Activated gamma-delta T cell treated with anti-CD3 and anti-CD28 coated beads, Interleukin-2, amount 50 U/mL, for 16 hours (primary cell): ENCODE results near the gene TNIK.
"Not testable (repeated sequence)": the region's sequence is repeated elsewhere in the genome, so short reads cannot be mapped to it uniquely, and the experiment has no call there.

Experiments used
- DNase-seq: peaks from one replicate; pipeline ENCODE4 v3.0.0-alpha.2; 2020; ENCODE audit warnings: low read depth

Gene TNIK

GRCh38 chr3:171307046-171307585 is 153.1 kb downstream of the TNIK start:
- no peak for DNase-seq

DNA sequence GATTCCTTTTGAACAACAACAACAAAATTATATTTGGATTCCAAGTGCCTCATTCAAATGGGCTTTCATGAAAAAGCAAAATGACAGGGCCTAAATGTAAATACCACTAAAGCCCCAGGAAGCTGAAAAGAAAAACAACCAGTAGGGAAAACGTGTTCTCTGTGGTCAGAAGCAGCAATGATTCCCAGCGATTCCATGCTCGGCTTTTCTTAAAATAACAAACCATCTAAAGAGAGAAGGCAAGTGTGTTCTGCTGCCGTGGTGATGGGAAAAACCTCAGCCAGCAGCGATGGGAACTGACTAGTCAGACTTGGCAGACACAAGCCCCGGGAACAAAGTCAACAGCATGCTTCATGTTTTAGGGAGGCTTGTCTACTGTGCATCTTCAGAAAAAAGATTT is 153.6 kb downstream of the TNIK start:
- DNase-seq, result no peak

DNA sequence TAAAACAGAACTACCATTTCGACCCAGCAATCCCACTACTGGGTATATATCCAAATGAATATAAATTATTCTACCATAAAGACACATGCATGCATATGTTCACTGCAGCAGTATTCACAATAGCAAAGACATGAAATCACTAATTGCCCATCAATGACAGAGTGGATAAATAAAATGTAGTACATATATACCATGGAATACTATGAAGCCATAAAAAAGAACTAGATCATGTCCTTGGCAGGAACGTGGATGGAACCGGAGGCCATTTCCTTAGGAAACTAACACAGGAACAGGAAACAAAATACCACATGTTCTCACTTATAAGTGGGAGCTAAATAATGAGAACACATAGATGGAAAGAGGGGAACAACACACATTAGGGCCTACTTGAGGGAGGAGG is 154.4 kb downstream of the TNIK start:
- not testable (repeated sequence) for DNase-seq

DNA sequence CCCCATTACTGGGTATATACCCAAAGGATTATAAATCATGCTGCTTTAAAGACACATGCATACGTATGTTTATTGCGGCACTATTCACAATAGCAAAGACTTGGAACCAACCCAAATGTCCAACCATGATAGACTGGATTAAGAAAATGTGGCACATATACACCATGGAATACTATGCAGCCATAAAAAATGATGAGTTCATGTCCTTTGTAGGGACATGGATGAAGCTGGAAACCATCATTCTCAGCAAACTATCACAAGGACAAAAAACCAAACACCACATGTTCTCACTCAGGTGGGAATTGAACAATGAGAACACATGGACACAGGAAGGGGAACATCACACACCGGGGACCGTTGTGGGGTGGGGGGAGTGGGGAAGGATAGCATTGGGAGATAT is 155.7 kb downstream of the TNIK start:
- not testable (repeated sequence) for DNase-seq

- not testable (repeated sequence) for DNase-seq
Observed at GRCh38 chr3:171304017-171304416, 156.2 kb downstream of the TNIK start.

DNA sequence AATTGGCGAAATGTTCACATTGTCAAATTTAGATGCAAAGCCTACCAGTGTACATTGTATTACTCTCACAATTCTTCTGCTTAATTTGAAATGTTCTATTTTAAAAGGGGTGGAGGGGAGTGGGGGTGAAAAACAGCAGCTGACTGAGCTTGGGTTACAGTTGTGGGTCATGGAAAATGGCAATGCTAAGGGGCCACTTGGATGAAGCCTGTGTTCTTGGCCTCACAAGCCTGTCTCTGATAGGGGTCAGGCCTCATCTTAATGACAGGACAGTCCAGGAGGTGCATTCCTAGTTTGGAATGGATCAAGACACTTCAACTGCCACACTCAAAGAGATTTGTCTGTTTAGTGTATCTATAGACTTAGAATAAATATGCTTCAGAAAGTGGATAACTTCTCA is 158.2 kb downstream of the TNIK start:
- no peak for DNase-seq

- DNase-seq, result no peak
Observed at GRCh38 chr3:171301002-171301401, 159.2 kb downstream of the TNIK start.

- no peak for DNase-seq
Observed at GRCh38 chr3:171297951-171298350, 162.3 kb downstream of the TNIK start.

DNA sequence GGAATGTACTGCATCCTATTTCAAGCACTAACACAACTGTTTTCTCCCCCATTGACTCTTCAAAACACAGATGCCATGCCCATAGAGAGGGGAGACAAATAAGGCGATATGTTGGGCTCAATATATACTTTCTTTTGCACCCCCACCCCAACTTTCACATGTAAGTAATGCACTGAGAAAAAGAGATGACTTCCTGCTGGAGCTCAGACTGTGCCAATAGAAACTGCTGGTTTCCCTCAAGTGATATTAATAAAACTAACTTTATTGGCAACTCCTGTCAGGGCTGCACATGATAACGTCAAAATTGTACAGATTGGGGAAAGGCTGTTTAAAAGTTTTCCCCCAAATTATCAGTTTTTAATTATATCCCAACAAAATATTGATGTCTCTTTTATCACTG is 163.0 kb downstream of the TNIK start:
- DNase-seq, result no peak

DNA sequence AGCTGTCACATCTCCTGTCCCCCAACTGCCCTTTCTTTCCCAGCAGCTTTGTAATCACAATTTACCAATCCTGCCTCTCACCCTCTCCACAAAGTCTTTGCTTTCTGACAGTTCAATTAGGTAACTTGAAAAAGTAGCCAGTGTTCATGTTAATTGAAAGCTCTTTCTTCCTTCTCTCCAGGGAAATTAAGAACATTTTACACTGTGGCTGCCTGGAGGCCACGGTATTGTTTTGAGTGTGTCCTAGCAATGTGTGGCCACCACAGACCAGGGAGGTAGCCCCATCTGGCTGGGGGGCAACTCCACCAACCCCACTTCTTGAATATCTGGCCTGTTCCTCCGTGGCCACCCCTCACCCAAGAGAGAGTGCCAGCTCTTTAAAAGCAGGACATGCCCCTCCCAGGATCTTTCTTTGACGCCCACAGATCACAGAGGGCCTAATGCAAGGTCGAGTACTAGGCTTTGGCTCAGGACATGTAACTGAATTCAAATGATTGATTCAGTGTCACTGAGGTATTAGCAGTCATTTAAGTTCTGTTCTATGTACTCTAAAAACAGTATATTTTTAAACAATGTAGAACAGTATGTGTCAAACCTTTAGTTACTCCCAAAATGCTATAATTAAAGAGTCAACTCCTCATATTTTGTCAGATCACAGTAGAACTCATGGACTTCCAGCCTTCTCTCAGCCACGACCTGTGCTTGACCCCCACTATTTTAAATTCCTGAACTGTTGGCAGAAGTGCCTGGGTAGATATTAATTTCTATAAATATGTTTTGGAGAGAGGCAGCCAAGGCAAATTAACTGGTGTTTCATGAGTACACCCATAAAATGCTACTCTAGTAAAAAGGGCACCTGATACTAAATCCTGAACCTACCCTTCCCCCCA is 164.5 kb downstream of the TNIK start:
- no peak for DNase-seq

- no peak for DNase-seq
Observed at GRCh38 chr3:171293142-171293782, 166.9 kb downstream of the TNIK start.

GRCh38 chr3:171290680-171291079 is 169.5 kb downstream of the TNIK start:
- DNase-seq, result no peak

GRCh38 chr3:171289291-171289690 is 170.9 kb downstream of the TNIK start:
- no peak for DNase-seq

- not testable (repeated sequence) for DNase-seq
Observed at GRCh38 chr3:171287761-171288160, 172.4 kb downstream of the TNIK start.

GRCh38 chr3:171286580-171287249 is 173.5 kb downstream of the TNIK start:
- no peak for DNase-seq

DNA sequence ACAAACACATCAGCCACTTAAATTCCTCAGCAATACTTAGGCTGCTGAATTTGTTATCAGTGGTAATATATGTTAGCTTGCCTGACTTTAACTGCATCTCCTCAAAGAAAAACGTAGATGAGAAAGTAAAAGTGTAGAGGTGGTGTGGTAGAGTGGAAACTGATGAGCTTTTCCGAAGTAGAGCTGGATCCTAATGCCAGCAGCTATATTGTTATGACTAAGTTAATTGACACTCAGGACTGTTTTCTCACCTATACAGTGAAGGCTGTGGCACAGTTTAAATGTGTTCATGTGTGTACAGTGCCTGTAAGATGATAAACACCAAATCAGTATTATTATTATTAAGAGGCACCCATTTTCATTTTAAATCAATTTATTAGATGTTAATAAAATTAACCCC is 174.9 kb downstream of the TNIK start:
- DNase-seq, result no peak

DNA sequence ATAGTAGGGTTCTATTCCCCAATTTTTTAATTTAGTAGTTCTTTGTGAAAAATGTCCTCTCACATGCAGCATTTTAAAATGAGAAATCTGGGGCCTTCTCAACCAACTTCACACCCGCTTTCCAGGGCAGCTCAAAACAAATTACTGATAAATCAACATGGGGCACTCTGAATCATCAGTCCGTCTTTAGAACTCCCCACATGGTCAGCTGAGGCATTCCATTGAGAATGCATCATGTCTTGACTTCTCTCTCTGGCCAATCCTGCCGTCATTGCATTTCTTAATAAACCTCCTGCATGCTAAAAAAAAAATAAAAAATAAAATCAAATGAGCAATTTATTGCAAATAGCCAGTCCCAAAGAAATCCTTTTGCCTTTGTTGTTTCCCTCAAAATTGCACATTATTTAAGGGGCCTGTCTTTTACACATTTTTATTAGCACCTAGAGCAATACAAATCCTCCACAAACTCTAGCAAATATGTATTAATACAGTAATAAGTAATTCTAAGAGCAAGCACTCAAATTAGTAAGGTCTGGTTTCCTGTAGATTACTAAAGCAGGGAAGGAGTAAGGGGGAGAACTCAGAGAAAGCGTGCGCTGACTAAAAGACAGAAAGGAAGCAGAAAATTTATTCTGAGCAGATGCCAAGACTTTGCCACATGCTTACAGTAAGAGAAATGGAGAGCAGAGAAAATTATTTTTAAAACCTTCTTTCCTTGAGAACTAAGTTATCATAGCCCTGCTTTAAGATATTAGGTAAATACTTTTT is 175.7 kb downstream of the TNIK start:
- no peak for DNase-seq

DNA sequence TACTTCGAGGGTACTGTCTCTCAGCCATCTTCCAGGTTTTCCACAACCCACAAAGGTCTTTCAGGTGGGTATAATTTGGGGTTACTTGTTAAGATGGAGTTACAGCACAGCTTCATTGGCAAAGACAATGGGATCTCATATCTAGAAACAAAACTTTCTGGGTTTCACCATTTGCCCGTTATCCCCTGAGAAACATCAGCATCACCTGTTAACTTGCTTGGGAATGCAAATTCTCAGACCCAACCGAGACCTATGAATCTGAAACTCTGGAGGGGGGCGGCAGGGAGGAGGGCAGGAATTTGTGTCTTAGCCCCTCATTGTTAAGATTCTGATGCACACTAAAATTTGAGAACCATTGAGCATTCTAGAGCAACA is 176.4 kb downstream of the TNIK start:
- DNase-seq, result no peak

DNA sequence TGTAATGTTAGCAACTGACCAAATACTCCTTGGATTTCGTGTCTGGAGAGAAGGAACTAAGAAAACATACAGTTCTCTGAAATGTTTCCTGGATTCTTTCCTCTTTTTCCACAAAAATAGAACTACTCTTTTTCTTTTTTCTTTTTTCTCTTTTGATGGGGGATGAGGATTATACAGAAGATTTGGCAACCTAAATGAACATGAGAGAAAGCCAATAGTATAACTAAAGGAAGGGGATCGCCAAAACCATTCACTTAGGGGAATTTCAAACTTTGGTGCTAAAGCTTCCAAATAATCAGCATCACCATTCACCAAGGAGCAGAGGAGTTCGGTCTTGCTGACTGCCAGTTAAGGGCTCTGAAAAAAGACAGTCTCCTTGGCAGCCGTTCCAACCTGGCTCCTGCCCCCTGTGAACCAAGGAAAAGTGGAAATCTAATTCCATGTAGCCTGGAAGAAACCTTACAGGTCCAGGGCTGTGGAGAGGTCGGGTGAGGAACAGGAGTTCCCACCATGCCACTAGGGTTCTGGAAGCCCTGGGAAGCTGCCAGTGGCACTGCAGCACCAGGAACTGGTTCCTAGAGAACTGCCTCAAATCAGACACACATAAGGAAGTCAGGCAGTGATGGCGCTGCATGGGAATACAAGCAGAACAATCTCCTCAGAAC is 176.9 kb downstream of the TNIK start:
- no peak for DNase-seq

- no peak for DNase-seq
Observed at GRCh38 chr3:171282041-171282440, 178.2 kb downstream of the TNIK start.

- DNase-seq, result no peak
Observed at GRCh38 chr3:171281256-171281992, 178.8 kb downstream of the TNIK start.
